Tongue (tissue), 2 donors: ENCODE results near the gene NCKIPSD. TPM values are rescaled to one million over a fixed set of nuclear protein-coding genes. Genes with fewer than 3 reads are reported as not detected.

Source experiments
- DNase-seq: peaks from one replicate; pipeline ENCODE4 v3.0.0-alpha.2; 2015
- total RNA-seq: library from RNA; depleted of rRNA; stranded (reverse); fragments of >200 nt; gene quantifications from one replicate; pipeline ENCODE4 v1.2.3, GENCODE V29; 2014

NCKIPSD gene
- total RNA-seq, 1 donor from 2014 or later, result 11.3 TPM

GRCh38 chr3:48678566-48679380 is 6.9 kb downstream of the NCKIPSD start:
- no peak for DNase-seq

DNA sequence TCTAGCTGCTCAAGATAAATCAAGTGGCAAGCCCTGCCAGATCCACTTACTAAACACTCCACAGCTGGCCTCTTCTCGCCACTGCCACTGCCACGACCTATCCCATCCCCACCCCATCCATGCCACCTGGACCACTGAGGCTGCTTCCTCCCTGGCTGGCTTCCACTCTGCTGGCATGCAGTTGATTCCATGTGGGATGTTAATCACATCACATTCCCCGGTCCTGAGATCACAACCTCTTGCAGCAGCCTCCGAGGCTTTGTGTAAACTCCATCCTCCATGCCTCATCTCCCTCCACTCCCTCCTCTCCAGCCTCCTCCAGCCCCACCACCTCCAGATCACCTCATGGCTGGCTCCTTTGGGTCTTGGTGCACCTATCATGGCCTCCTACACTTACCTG is 7.7 kb downstream of the NCKIPSD start:
- no peak for DNase-seq

DNA sequence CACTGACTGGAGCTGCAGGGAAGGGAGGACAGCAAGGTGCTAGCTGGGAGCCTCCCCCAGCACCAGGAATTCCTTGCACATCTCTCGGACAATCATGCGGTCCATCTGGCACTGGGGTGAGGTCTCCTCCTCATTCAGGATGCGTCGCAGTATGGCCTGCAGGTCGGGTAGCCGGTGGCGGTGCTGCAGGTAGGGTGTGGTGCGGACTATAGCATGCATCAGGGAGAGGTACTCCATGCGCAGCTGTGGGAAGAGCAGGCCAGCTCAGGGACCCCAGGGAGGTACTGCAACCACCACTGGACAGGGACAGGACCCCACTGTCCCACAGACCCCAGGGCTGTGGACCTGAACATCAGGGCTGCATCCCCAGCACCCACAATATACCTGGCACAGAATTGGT is 11.2 kb downstream of the NCKIPSD start:
- DNase-seq, result no peak

GRCh38 chr3:48672522-48672921 is 13.2 kb downstream of the NCKIPSD start:
- no peak for DNase-seq

DNA sequence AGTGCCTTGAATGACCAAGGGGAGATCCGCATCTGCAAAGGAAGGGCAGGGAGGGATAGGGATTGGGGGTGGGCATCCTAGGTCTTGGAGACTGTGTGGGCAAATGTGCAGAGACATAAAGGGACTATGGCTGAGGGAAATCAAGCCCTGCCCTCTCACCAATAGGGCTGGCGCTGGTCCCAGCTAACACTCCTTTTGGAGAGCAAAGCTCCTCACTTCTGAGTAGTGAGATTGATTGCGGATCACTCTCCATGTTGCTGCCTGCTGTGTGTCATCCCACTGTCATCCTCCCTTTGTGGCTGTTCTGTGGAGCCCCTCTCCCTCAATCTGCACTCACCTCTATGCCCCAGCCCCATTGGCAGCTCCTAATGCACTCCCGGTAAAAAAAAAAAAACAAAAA is 20.8 kb downstream of the NCKIPSD start:
- no peak for DNase-seq

- no peak for DNase-seq
These were observed 21.4 kb downstream of the NCKIPSD start for GRCh38 chr3:48664313-48664644.

GRCh38 chr3:48663489-48664312 is 22.0 kb downstream of the NCKIPSD start:
- DNase-seq, result peak; percentile 97

GRCh38 chr3:48662753-48663488 is 22.8 kb downstream of the NCKIPSD start, which contains the start of gene CELSR3:
TSS of gene CELSR3 (minus strand) at chr3:48662886. CDS start at chr3:48662634, 252 bp downstream.
- peak; percentile 88 for DNase-seq

DNA sequence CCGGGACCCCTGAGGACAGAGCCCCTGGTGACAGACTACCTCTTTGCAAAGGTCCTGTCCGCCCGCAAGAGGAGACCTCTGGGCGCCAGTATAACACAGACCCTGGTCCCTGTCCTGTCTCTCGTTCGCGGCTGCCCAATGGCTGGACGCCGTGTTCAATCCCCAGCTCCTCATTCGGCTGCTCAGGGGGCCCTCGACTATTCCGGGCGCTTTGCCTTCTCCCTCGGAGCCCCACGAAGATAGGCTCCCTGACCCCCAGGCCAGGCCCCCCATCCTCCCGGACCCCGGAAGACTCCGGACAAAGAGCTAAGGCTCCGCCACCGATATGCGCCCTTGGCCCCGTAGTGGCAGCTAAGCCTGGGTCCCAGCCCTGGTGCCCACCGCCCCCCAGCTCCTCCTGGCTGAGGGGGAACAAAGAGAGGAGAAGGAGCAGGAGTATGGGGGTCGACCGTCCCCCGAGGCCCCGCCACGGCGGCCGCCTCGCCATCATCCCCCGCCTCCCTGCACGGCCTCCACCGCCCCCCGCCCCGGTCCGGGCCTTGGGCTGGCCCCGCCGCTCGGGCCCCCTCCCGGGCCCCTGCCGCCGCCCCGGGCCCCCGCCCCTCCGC is 23.5 kb downstream of the NCKIPSD start:
- DNase-seq, result no peak

GRCh38 chr3:48661501-48662144 is 24.1 kb downstream of the NCKIPSD start:
- peak; percentile 81 for DNase-seq

DNA sequence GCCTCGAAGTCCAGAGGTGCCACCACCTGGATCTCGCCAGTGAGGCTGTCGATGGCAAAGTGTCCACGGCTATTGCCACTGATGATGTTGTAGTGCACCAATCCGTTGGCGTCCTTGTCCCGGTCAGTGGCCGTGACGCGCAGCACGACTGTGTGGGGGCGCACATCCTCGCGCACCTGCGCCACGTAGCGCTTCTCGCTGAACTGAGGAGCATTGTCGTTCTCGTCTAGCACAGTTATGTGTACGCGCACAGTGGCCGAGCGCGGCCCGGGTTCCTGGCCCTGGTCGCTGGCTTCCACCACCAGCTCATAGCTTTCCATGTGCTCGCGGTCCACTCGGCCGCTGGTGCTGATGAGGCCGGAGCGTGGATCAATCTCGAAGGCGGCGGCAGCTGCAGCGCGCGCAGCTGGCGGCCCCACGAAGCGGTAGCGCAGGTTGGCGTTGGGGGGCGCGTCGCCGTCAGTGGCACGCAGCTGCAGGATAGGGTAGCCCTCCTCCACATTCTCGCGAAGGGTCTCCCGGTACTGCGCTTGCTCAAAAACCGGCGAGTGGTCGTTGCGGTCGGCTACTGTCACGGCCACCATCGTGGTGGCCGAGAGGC is 24.8 kb downstream of the NCKIPSD start:
- DNase-seq, result no peak

DNA sequence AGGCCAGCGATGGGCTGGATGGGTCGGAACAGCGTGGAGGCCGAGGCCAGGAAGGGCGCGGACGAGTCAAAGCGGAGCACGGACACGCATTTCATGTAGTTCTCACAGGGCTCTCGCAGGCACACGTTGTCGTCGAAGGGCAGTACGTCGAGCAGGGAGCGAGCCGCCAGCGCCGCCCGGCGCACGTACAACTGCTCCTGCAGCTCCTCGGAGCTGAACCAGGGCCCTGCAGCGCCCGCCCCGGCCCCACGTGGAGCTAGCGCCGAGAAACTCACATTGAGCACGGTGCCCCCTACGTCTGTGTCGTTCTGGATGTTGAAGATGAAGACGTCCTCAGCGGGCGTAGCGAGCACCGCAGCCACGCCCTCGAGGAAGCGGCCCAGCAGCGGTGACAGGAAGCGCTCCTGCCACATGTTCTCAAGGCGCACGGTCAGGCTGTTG is 28.9 kb downstream of the NCKIPSD start:
- no peak for DNase-seq

DNA sequence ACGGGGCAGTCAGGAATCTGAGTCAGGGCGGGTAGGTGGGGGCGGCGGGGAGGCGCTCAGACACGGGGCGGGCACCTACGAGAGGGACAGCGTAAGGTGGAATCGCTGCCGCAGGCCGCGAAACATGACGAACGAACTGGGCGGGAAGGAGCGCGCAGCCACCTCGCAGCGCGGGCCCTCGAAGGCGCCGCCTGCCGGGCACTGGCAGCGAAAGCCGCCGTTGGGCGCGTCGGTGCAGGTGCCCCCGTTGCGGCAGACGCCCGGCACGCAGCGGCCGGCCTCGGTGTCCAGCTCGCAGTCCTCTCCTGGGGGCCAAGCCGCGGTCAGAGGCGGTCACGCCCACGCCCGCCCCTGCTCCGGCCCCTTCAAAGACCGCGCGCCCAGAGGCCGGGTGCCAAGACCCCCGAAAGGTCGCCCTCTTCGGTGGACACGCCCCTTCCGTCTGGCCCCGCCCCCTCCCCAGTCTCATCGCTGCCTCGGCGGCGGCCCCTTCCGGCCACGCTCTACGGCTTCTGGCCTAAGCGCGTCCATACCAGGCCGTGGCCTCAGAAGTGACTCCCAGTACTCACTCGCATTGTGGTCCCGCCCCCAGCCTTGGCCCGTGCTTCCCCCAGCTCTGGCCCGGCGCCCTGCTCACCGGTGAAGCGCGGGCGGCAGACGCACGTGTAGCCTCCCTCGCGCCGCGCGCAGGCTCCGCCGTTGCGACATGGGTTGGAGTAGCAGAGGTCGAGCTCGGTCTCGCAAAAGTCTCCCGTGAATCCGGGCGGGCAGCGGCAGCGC is 29.5 kb downstream of the NCKIPSD start:
- peak; percentile 77 for DNase-seq

GRCh38 chr3:48655606-48656005 is 30.1 kb downstream of the NCKIPSD start:
- DNase-seq, result no peak

GRCh38 chr3:48655063-48655462 is 30.7 kb downstream of the NCKIPSD start:
- no peak for DNase-seq

- no peak for DNase-seq
These were observed 32.6 kb downstream of the NCKIPSD start for GRCh38 chr3:48652923-48653715.

GRCh38 chr3:48651771-48652170 is 33.9 kb downstream of the NCKIPSD start:
- DNase-seq, result no peak

DNA sequence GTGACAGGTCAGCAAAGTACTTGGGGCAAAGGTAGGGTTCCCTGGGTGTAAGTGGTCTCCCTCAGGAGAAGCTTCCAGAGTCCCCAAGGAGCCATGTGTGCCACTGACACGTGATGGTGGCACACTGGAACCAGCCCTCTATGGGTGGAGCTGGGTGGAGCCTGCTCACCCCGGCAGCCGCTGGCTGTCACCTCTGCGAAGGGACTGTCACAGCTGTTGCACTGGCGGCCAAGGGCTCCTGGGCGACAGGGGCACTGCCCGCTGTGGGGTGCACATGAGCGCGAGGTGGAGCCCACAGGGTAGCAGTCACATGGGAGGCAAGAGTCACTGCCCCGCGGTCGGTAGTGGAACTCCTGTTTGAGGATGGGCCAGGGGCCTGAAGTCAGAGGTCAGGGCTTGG is 35.0 kb downstream of the NCKIPSD start:
- no peak for DNase-seq

DNA sequence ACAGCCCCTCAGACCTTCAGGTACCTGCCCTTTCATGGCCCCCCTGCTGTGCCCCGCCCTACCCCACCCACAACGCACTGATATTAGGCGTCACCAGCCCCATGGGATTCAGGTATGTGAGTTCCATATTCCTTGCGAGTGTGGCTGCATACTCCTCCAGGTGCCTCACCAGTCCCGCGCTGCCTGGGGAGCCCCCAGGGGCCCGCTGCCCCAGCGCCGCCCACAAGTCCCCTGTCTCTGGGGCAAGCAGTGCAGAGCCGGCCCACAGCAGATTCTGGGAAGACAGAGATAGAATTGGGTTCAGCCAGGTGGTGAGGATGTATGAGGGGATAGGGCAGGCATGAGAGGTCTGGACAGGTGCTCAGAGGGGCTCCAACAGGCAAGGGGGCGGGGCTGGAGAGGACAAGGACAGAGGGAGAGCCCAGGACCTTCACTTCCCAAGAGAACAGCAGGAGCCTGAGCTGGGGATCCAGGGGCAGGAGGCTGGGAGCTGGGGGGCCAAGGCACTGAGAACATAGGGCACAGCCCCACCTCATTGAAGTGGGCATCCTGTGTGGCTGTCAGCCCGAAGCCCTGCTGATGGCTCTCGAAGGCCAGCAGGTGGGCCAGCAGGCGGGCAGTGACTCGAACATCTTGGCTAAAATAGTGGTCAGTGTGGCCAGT is 37.4 kb downstream of the NCKIPSD start:
- no peak for DNase-seq
